ENCODE results near the gene TCF7L2.
A peak's percentile ranks its signal among the peaks of the same experiment; 100 is the strongest.

Gene TCF7L2

GRCh38 chr10:113000442-113000841 is 50.4 kb downstream of the TCF7L2 start:
- no peak for DNase-seq (ENCODE audit: low read depth in 3 of 3)

GRCh38 chr10:113000876-113001598 is 51.0 kb downstream of the TCF7L2 start:
- DNase-seq (ENCODE audit: low read depth in 3 of 3), result no peak

- no peak for DNase-seq (ENCODE audit: low read depth in 3 of 3)
Observed at GRCh38 chr10:113001599-113002448, 51.8 kb downstream of the TCF7L2 start.

GRCh38 chr10:113002449-113002777 is 52.4 kb downstream of the TCF7L2 start:
- DNase-seq (ENCODE audit: low read depth in 3 of 3), result no peak

- no peak for DNase-seq (ENCODE audit: low read depth in 3 of 3)
Observed at GRCh38 chr10:113003052-113003451, 53.0 kb downstream of the TCF7L2 start.

- DNase-seq (ENCODE audit: low read depth in 3 of 3), result no peak
Observed at GRCh38 chr10:113004069-113004618, 54.1 kb downstream of the TCF7L2 start.

- DNase-seq (ENCODE audit: low read depth in 3 of 3), result no peak
Observed at GRCh38 chr10:113005380-113005779, 55.3 kb downstream of the TCF7L2 start.

- no peak for DNase-seq (ENCODE audit: low read depth in 3 of 3)
Observed at GRCh38 chr10:113006656-113007342, 56.8 kb downstream of the TCF7L2 start.

- peak in 1 of 3 donors; percentile 2 for DNase-seq (ENCODE audit: low read depth in 3 of 3)
Observed at GRCh38 chr10:113007343-113007771, 57.3 kb downstream of the TCF7L2 start.

GRCh38 chr10:113007821-113008220 is 57.8 kb downstream of the TCF7L2 start:
- no peak for DNase-seq (ENCODE audit: low read depth in 3 of 3)

- no peak for DNase-seq (ENCODE audit: low read depth in 3 of 3)
Observed at GRCh38 chr10:113011592-113012374, 61.7 kb downstream of the TCF7L2 start.

GRCh38 chr10:113015201-113015600 is 65.2 kb downstream of the TCF7L2 start:
- no peak for DNase-seq (ENCODE audit: low read depth in 3 of 3)

- DNase-seq (ENCODE audit: low read depth in 3 of 3), result no peak
Observed at GRCh38 chr10:113017376-113017775, 67.3 kb downstream of the TCF7L2 start.

GRCh38 chr10:113018034-113018433 is 68.0 kb downstream of the TCF7L2 start:
- no peak for DNase-seq (ENCODE audit: low read depth in 3 of 3)

GRCh38 chr10:113019096-113019495 is 69.0 kb downstream of the TCF7L2 start:
- DNase-seq (ENCODE audit: low read depth in 3 of 3), result no peak

- no peak for DNase-seq (ENCODE audit: low read depth in 3 of 3)
Observed at GRCh38 chr10:113019692-113020474, 69.8 kb downstream of the TCF7L2 start.

GRCh38 chr10:113020475-113020753 is 70.4 kb downstream of the TCF7L2 start:
- DNase-seq (ENCODE audit: low read depth in 3 of 3), result no peak

GRCh38 chr10:113020838-113021237 is 70.8 kb downstream of the TCF7L2 start:
- no peak for DNase-seq (ENCODE audit: low read depth in 3 of 3)

GRCh38 chr10:113021268-113022040 is 71.4 kb downstream of the TCF7L2 start:
- DNase-seq (ENCODE audit: low read depth in 3 of 3), result no peak

GRCh38 chr10:113022265-113022664 is 72.2 kb downstream of the TCF7L2 start:
- no peak for DNase-seq (ENCODE audit: low read depth in 3 of 3)

Data from stimulated activated CD4-positive, alpha-beta T cell treated with anti-CD3 and anti-CD28 coated beads, TNF-alpha, amount 100 ng/mL, for 48 hours (primary cell).